ENCODE data around the gene MED6.

Gene MED6

GRCh38 chr14:70600382-70601157 lies at the start of gene MED6:
Gene MED6, minus strand, starts transcription at chr14:70600655. Its CDS starts 18 bp downstream, at chr14:70600637.
- Mint-ChIP-seq H3K9me3 (no peaks in the 10 kb centered on the region), H3K36me3 (peaks cover 8% of the 10 kb centered on the region), H3K4me1 (peaks cover 49% of the 10 kb centered on the region), H3K4me3 (peak within 1 kb of the TSS; percentile 94), H3K27me3 (no peaks in the 10 kb centered on the region), H3K27ac (peak within 1 kb of the TSS; percentile 92)
- ATAC-seq: peak; percentile 96

- Mint-ChIP-seq H3K27ac (peak overlapping the region; percentile 92), H3K4me3 (no peak overlapping the region), H3K27me3 (no peaks in the 10 kb centered on the region), H3K9me3 (no peaks in the 10 kb centered on the region), H3K4me1 (peaks cover 65% of the 10 kb centered on the region), H3K36me3 (peaks cover 16% of the 10 kb centered on the region)
- no peak for ATAC-seq
Measured at GRCh38 chr14:70649803-70650202, 49.3 kb upstream of the MED6 start.

- no peak overlapping the region for H3K4me3 Mint-ChIP-seq
- H3K27ac Mint-ChIP-seq: no peak overlapping the region
- ATAC-seq: no peak
- peaks cover 64% of the 10 kb centered on the region for H3K4me1 Mint-ChIP-seq
- H3K9me3 Mint-ChIP-seq: no peaks in the 10 kb centered on the region
- no peaks in the 10 kb centered on the region for H3K27me3 Mint-ChIP-seq
- peaks cover 16% of the 10 kb centered on the region for H3K36me3 Mint-ChIP-seq
Measured at GRCh38 chr14:70648346-70648745, 47.9 kb upstream of the MED6 start.

- peaks cover 58% of the 10 kb centered on the region for H3K4me1 Mint-ChIP-seq
Measured at GRCh38 chr14:70646705-70647104, 46.2 kb upstream of the MED6 start.

GRCh38 chr14:70645892-70646291 lies 45.4 kb upstream of the MED6 start:
- Mint-ChIP-seq H3K4me1 (peaks cover 54% of the 10 kb centered on the region), H3K27ac (peak overlapping the region; percentile 50), H3K9me3 (no peaks in the 10 kb centered on the region), H3K36me3 (peaks cover 6% of the 10 kb centered on the region), H3K27me3 (no peaks in the 10 kb centered on the region), H3K4me3 (no peak overlapping the region)
- no peak for ATAC-seq

More at GRCh38 chr14:70646705-70647104, 46.2 kb upstream of the MED6 start:
- no peaks in the 10 kb centered on the region for H3K27me3 Mint-ChIP-seq
- H3K9me3 Mint-ChIP-seq: no peaks in the 10 kb centered on the region
- H3K27ac Mint-ChIP-seq: no peak overlapping the region
- ATAC-seq: no peak
- peaks cover 6% of the 10 kb centered on the region for H3K36me3 Mint-ChIP-seq
- H3K4me3 Mint-ChIP-seq: no peak overlapping the region

GRCh38 chr14:70643967-70644366 lies 43.5 kb upstream of the MED6 start:
- no peak for ATAC-seq
- Mint-ChIP-seq H3K27me3 (no peaks in the 10 kb centered on the region), H3K36me3 (no peaks in the 10 kb centered on the region), H3K27ac (peak overlapping the region; percentile 96), H3K4me1 (peaks cover 51% of the 10 kb centered on the region), H3K4me3 (peak overlapping the region; percentile 92), H3K9me3 (no peaks in the 10 kb centered on the region)

- peak overlapping the region; percentile 92 for H3K4me3 Mint-ChIP-seq
- no peaks in the 10 kb centered on the region for H3K36me3 Mint-ChIP-seq
Measured at GRCh38 chr14:70642303-70643235, 42.1 kb upstream of the MED6 start.

GRCh38 chr14:70641548-70642302 lies 41.3 kb upstream of the MED6 start, which contains the start of gene TTC9:
Gene TTC9, plus strand, starts transcription at chr14:70641916. Its CDS starts 214 bp downstream, at chr14:70642130.
- ATAC-seq: peak; percentile 49
- H3K4me1 Mint-ChIP-seq: peaks cover 51% of the 10 kb centered on the region
- H3K4me3 Mint-ChIP-seq: peak within 1 kb of the TSS; percentile 92
- no peaks in the 10 kb centered on the region for H3K27me3 Mint-ChIP-seq
- H3K9me3 Mint-ChIP-seq: no peaks in the 10 kb centered on the region
- H3K27ac Mint-ChIP-seq: peak within 1 kb of the TSS; percentile 96
- H3K36me3 Mint-ChIP-seq: no peaks in the 10 kb centered on the region

More at GRCh38 chr14:70642303-70643235, 42.1 kb upstream of the MED6 start:
- H3K27ac Mint-ChIP-seq: peak overlapping the region; percentile 96
- H3K9me3 Mint-ChIP-seq: no peaks in the 10 kb centered on the region
- peak; percentile 69 for ATAC-seq
- no peaks in the 10 kb centered on the region for H3K27me3 Mint-ChIP-seq
- peaks cover 51% of the 10 kb centered on the region for H3K4me1 Mint-ChIP-seq

GRCh38 chr14:70640938-70641547 lies 40.6 kb upstream of the MED6 start:
- peak; percentile 87 for ATAC-seq
- no peaks in the 10 kb centered on the region for H3K27me3 Mint-ChIP-seq

GRCh38 chr14:70638416-70638815 lies 38.0 kb upstream of the MED6 start:
- H3K36me3 Mint-ChIP-seq: peaks cover 26% of the 10 kb centered on the region
- peaks cover 33% of the 10 kb centered on the region for H3K4me1 Mint-ChIP-seq
- no peaks in the 10 kb centered on the region for H3K27me3 Mint-ChIP-seq
- peaks cover 4% of the 10 kb centered on the region for H3K9me3 Mint-ChIP-seq
- no peak overlapping the region for H3K4me3 Mint-ChIP-seq
- ATAC-seq: no peak
- no peak overlapping the region for H3K27ac Mint-ChIP-seq

More at GRCh38 chr14:70640938-70641547, 40.6 kb upstream of the MED6 start:
- Mint-ChIP-seq H3K4me3 (peak overlapping the region; percentile 91), H3K36me3 (peaks cover 4% of the 10 kb centered on the region), H3K4me1 (peaks cover 50% of the 10 kb centered on the region), H3K9me3 (peaks cover 3% of the 10 kb centered on the region), H3K27ac (peak overlapping the region; percentile 89)

- peaks cover 26% of the 10 kb centered on the region for H3K4me1 Mint-ChIP-seq
- H3K9me3 Mint-ChIP-seq: peaks cover 4% of the 10 kb centered on the region
- peaks cover 31% of the 10 kb centered on the region for H3K36me3 Mint-ChIP-seq
- H3K27me3 Mint-ChIP-seq: no peaks in the 10 kb centered on the region
- H3K4me3 Mint-ChIP-seq: no peak overlapping the region
- ATAC-seq: no peak
- peak overlapping the region; percentile 52 for H3K27ac Mint-ChIP-seq
Measured at GRCh38 chr14:70635971-70636595, 35.6 kb upstream of the MED6 start.

GRCh38 chr14:70631948-70632347 lies 31.5 kb upstream of the MED6 start:
- H3K36me3 Mint-ChIP-seq: peaks cover 56% of the 10 kb centered on the region
- H3K9me3 Mint-ChIP-seq: peaks cover 4% of the 10 kb centered on the region
- peaks cover 8% of the 10 kb centered on the region for H3K4me1 Mint-ChIP-seq
- no peak overlapping the region for H3K4me3 Mint-ChIP-seq
- ATAC-seq: no peak
- no peak overlapping the region for H3K27ac Mint-ChIP-seq
- H3K27me3 Mint-ChIP-seq: no peaks in the 10 kb centered on the region

- no peak for ATAC-seq
- no peak overlapping the region for H3K27ac Mint-ChIP-seq
Measured at GRCh38 chr14:70624972-70625371, 24.5 kb upstream of the MED6 start.

More at GRCh38 chr14:70624972-70625371, 24.5 kb upstream of the MED6 start:
- Mint-ChIP-seq H3K36me3 (peaks cover 64% of the 10 kb centered on the region), H3K9me3 (peaks cover 7% of the 10 kb centered on the region), H3K4me1 (peaks cover 19% of the 10 kb centered on the region), H3K4me3 (no peak overlapping the region), H3K27me3 (no peaks in the 10 kb centered on the region)

Data from stimulated activated memory B cell treated with anti-CD40 and anti-IgM and Interleukin-4, amounts not matched to agents 10 μg/mL and 1 μg/mL and 100 μg/mL, for 72 hours (primary cell).